Neural progenitor cell (in vitro differentiated cells): ENCODE measurements around the gene RINL. TPM values are rescaled to one million over a fixed set of nuclear protein-coding genes. Genes with fewer than 3 reads are reported as not detected.

Source experiments
- DNase-seq: peaks from one replicate; pipeline ENCODE4 v3.0.0-alpha.2; 2016; ENCODE audit warnings: low spot score
- H2AFZ ChIP-seq: fragments of 200-600 bp; sonication (generic); replicated peaks from 2 replicates; pipeline ENCODE4 v1.6.1; 2016; ENCODE audit warnings: antibody characterized with exemption
- H3F3A ChIP-seq: fragments of 200-600 bp; sonication (generic); 2 replicates; pipeline ENCODE4 v1.6.1; 2016; ENCODE audit warnings: antibody characterized with exemption, low read depth
- H3K27ac ChIP-seq: fragments of 200-600 bp; sonication (generic); 2 replicates; pipeline ENCODE4 v1.5.1; 2016; ENCODE audit warnings: mild to moderate bottlenecking
- H3K27me3 ChIP-seq: fragments of 200-600 bp; sonication (generic); 2 replicates; pipeline ENCODE4 v1.6.1; 2016; ENCODE audit warnings: mild to moderate bottlenecking, moderate library complexity
- H3K36me3 ChIP-seq: fragments of 200-600 bp; sonication (generic); 2 replicates; pipeline ENCODE4 v1.5.1; 2016
- H3K4me1 ChIP-seq: fragments of 200-600 bp; sonication (generic); 2 replicates; pipeline ENCODE4 v1.6.1; 2016; ENCODE audit warnings: mixed run types
- H3K4me2 ChIP-seq: fragments of 200-600 bp; sonication (generic); 2 replicates; pipeline ENCODE4 v1.6.1; 2016
- H3K4me3 ChIP-seq: fragments of 200-600 bp; sonication (generic); 2 replicates; pipeline ENCODE4 v1.5.1; 2016
- H3K79me2 ChIP-seq: fragments of 200-600 bp; sonication (generic); 2 replicates; pipeline ENCODE4 v1.6.1; 2016; ENCODE audit warnings: low read depth
- H3K9ac ChIP-seq: fragments of 200-600 bp; sonication (generic); 2 replicates; pipeline ENCODE4 v1.6.1; 2016
- H3K9me3 ChIP-seq: fragments of 200-600 bp; sonication (generic); 2 replicates; pipeline ENCODE4 v1.5.1; 2016; ENCODE audit warnings: low read depth
- H4K20me1 ChIP-seq: fragments of 200-600 bp; sonication (generic); 2 replicates; pipeline ENCODE4 v1.6.1; 2016; ENCODE audit warnings: low read depth
- H3K27ac Mint-ChIP-seq: 3 replicates; pipeline ENCODE4 v1.8.0; 2021; ENCODE audit warnings: mixed read lengths
- H3K27me3 Mint-ChIP-seq: 2 replicates; pipeline ENCODE4 v1.8.0; 2022; ENCODE audit warnings: low read depth, mild to moderate bottlenecking, inconsistent platforms, moderate library complexity, mixed read lengths; ENCODE audit not compliant: insufficient read depth
- H3K36me3 Mint-ChIP-seq: 3 replicates; pipeline ENCODE4 v1.8.0; 2021; ENCODE audit warnings: mixed read lengths
- H3K4me1 Mint-ChIP-seq: 3 replicates; pipeline ENCODE4 v1.8.0; 2021; ENCODE audit warnings: mixed read lengths
- H3K4me3 Mint-ChIP-seq: 3 replicates; pipeline ENCODE4 v1.8.0; 2021; ENCODE audit warnings: mild to moderate bottlenecking, moderate library complexity, mixed read lengths
- H3K9me3 Mint-ChIP-seq: 3 replicates; pipeline ENCODE4 v1.8.0; 2020; ENCODE audit warnings: mixed read lengths
- CTCF ChIP-seq: fragments of 200-600 bp; sonication (generic); IDR thresholded peaks from 2 replicates; pipeline ENCODE4 v1.5.1; 2017; ENCODE audit warnings: antibody characterized with exemption, mild to moderate bottlenecking
- EZH2 ChIP-seq: fragments of 200-600 bp; sonication (generic); IDR thresholded peaks from 2 replicates; pipeline ENCODE4 v1.6.1; 2017; ENCODE audit warnings: antibody characterized with exemption, mild to moderate bottlenecking, moderate library complexity
- EZH2phosphoT487 ChIP-seq: fragments of 200-600 bp; sonication (generic); IDR thresholded peaks from 2 replicates; pipeline ENCODE4 v1.6.1; 2017; ENCODE audit warnings: antibody characterized with exemption
- total RNA-seq: library from RNA; depleted of rRNA; stranded (reverse); fragments of >200 nt; gene quantifications from 2 replicates; pipeline ENCODE4 v1.2.3, GENCODE V29; 2015; ENCODE audit warnings: low replicate concordance

RINL gene
- total RNA-seq: 4.7 and 5.4 TPM in 2 replicates

- Mint-ChIP-seq H3K36me3 (no peaks in the 10 kb centered on the region), H3K27ac (peak within 1 kb of the TSS; percentile 54), H3K27me3 (peaks cover 10% of the 10 kb centered on the region), H3K4me3 (peak within 1 kb of the TSS; percentile 13), H3K4me1 (peaks cover 12% of the 10 kb centered on the region), H3K9me3 (no peaks in the 10 kb centered on the region)
- no peaks in the 10 kb centered on the region for H3K79me2 ChIP-seq
- H3K27me3 ChIP-seq: no peaks in the 10 kb centered on the region
- H3K36me3 ChIP-seq: no peaks in the 10 kb centered on the region
- H4K20me1 ChIP-seq: no peaks in the 10 kb centered on the region
- H2AFZ ChIP-seq: no peak within 1 kb of the TSS
- H3K4me2 ChIP-seq: peak within 1 kb of the TSS; percentile 15
- H3K9me3 ChIP-seq: no peaks in the 10 kb centered on the region
- no peak within 1 kb of the TSS for H3K9ac ChIP-seq
- H3K4me3 ChIP-seq: no peak within 1 kb of the TSS
- peaks cover 2% of the 10 kb centered on the region for H3F3A ChIP-seq
- H3K4me1 ChIP-seq: peaks cover 8% of the 10 kb centered on the region
- TF ChIP-seq EZH2phosphoT487: no peak
- TF ChIP-seq EZH2: no peak
- no peak for TF ChIP-seq CTCF
- DNase-seq: no peak
- H3K27ac ChIP-seq: no peak within 1 kb of the TSS
Observed at GRCh38 chr19:38877781-38878574, at the start of gene RINL. RINL (minus strand) TSS chr19:38878275; CDS start chr19:38876742, 1,533 bp downstream.

GRCh38 chr19:38924388-38924787, 46.3 kb upstream of the RINL start:
- H3K9me3 ChIP-seq: no peaks in the 10 kb centered on the region
- H3K4me1 ChIP-seq: no peaks in the 10 kb centered on the region
- H3K4me3 Mint-ChIP-seq: no peak overlapping the region
- H3K27me3 Mint-ChIP-seq: no peaks in the 10 kb centered on the region
- H3K9me3 Mint-ChIP-seq: no peaks in the 10 kb centered on the region
- H3F3A ChIP-seq: no peaks in the 10 kb centered on the region
- no peak overlapping the region for H2AFZ ChIP-seq
- no peak overlapping the region for H3K4me2 ChIP-seq
- no peaks in the 10 kb centered on the region for H3K36me3 ChIP-seq
- H3K4me3 ChIP-seq: no peak overlapping the region
- peaks cover 24% of the 10 kb centered on the region for H3K79me2 ChIP-seq
- no peak overlapping the region for H3K27ac ChIP-seq
- no peak for DNase-seq
- H3K27ac Mint-ChIP-seq: no peak overlapping the region
- no peaks in the 10 kb centered on the region for H3K4me1 Mint-ChIP-seq
- H3K36me3 Mint-ChIP-seq: peaks cover 12% of the 10 kb centered on the region
- H3K9ac ChIP-seq: no peak overlapping the region
- H4K20me1 ChIP-seq: no peaks in the 10 kb centered on the region
- no peaks in the 10 kb centered on the region for H3K27me3 ChIP-seq
- TF ChIP-seq EZH2 (no peak), CTCF (no peak), EZH2phosphoT487 (no peak)

- DNase-seq: no peak
- Histone ChIP-seq H3K4me3 (no peak overlapping the region), H3K79me2 (peaks cover 5% of the 10 kb centered on the region), H3K9ac (no peak overlapping the region), H3K36me3 (no peaks in the 10 kb centered on the region), H4K20me1 (no peaks in the 10 kb centered on the region), H3K9me3 (no peaks in the 10 kb centered on the region), H2AFZ (no peak overlapping the region), H3K4me1 (no peaks in the 10 kb centered on the region), H3K27me3 (no peaks in the 10 kb centered on the region), H3F3A (no peaks in the 10 kb centered on the region), H3K4me2 (no peak overlapping the region), H3K27ac (no peak overlapping the region)
- no peaks in the 10 kb centered on the region for H3K9me3 Mint-ChIP-seq
- H3K36me3 Mint-ChIP-seq: peaks cover 12% of the 10 kb centered on the region
- TF ChIP-seq EZH2: no peak
- no peak for TF ChIP-seq EZH2phosphoT487
- no peak for TF ChIP-seq CTCF
- H3K27me3 Mint-ChIP-seq: no peaks in the 10 kb centered on the region
- H3K27ac Mint-ChIP-seq: no peak overlapping the region
- H3K4me3 Mint-ChIP-seq: no peak overlapping the region
- H3K4me1 Mint-ChIP-seq: no peaks in the 10 kb centered on the region
Observed at GRCh38 chr19:38922482-38922881, 44.4 kb upstream of the RINL start.
